ENCODE results near the gene TBC1D2. TPM values are rescaled to one million over a fixed set of nuclear protein-coding genes. Genes with fewer than 3 reads are reported as not detected.

Gene TBC1D2
- total and polyA plus RNA-seq, 5 donors, result 1.6 to 3.5 (median 3.0) TPM

GRCh38 chr9:98187926-98188325 lies 67.5 kb downstream of the TBC1D2 start:
- intact Hi-C loops (cut with DNase I), result no loop called here
- no peak overlapping the region for H3K4me3 ChIP-seq (ENCODE audit: low read length)
- H3K4me1 ChIP-seq (ENCODE audit: control insufficient read depth, insufficient read depth, low read length), result no peaks in the 10 kb centered on the region
- no peaks in the 10 kb centered on the region for H3K9me3 ChIP-seq (ENCODE audit: control insufficient read depth, low read length)
- WGBS, result 91% methylated on average over 5 of the region's 5 CpGs
- H3K27ac ChIP-seq (ENCODE audit: low read length), result no peak overlapping the region
- ATAC-seq (no peak), DNase-seq (no peak)
- H3K27me3 ChIP-seq (ENCODE audit: control insufficient read depth, insufficient read depth), result no peaks in the 10 kb centered on the region

- Histone ChIP-seq H3K4me1 (ENCODE audit: control insufficient read depth, insufficient read depth, low read length) (no peaks in the 10 kb centered on the region), H3K9me3 (ENCODE audit: control insufficient read depth, low read length) (no peaks in the 10 kb centered on the region), H3K4me3 (ENCODE audit: low read length) (no peak overlapping the region), H3K27me3 (ENCODE audit: control insufficient read depth, insufficient read depth) (no peaks in the 10 kb centered on the region), H3K27ac (ENCODE audit: low read length) (no peak overlapping the region)
- DNase-seq (no peak), ATAC-seq (no peak)
- 53% methylated on average over 1 of the region's 1 CpG for WGBS
- intact Hi-C loops (cut with DNase I), result no loop called here
These were observed 69.2 kb downstream of the TBC1D2 start for GRCh38 chr9:98186236-98186635.

- WGBS, result 64% methylated on average over 6 of the region's 6 CpGs
- Histone ChIP-seq H3K4me3 (ENCODE audit: low read length) (no peak overlapping the region), H3K4me1 (ENCODE audit: control insufficient read depth, insufficient read depth, low read length) (no peaks in the 10 kb centered on the region), H3K27me3 (ENCODE audit: control insufficient read depth, insufficient read depth) (no peaks in the 10 kb centered on the region), H3K9me3 (ENCODE audit: control insufficient read depth, low read length) (no peaks in the 10 kb centered on the region), H3K27ac (ENCODE audit: low read length) (no peak overlapping the region)
- no peak for DNase-seq
- intact Hi-C loops (cut with DNase I), result no loop called here
- ATAC-seq, result peak in 1 of 2 donors; percentile 36
These were observed 69.8 kb downstream of the TBC1D2 start for GRCh38 chr9:98185611-98186171.

- Histone ChIP-seq H3K9me3 (ENCODE audit: control insufficient read depth, low read length) (no peaks in the 10 kb centered on the region), H3K27me3 (ENCODE audit: control insufficient read depth, insufficient read depth) (no peaks in the 10 kb centered on the region), H3K4me1 (ENCODE audit: control insufficient read depth, insufficient read depth, low read length) (no peaks in the 10 kb centered on the region), H3K27ac (ENCODE audit: low read length) (no peak overlapping the region), H3K4me3 (ENCODE audit: low read length) (no peak overlapping the region)
- ATAC-seq, result no peak
- no peak for DNase-seq
- intact Hi-C loops (cut with DNase I), result no loop called here
- WGBS, result 80% methylated on average over 6 of the region's 6 CpGs
These were observed 70.4 kb downstream of the TBC1D2 start for GRCh38 chr9:98185021-98185567.

- intact Hi-C loops (cut with DNase I), result no loop called here
- no peak overlapping the region for H3K27ac ChIP-seq (ENCODE audit: low read length)
- DNase-seq (no peak), ATAC-seq (no peak)
- H3K27me3 ChIP-seq (ENCODE audit: control insufficient read depth, insufficient read depth), result no peaks in the 10 kb centered on the region
- 76% methylated on average over 6 of the region's 6 CpGs for WGBS
- H3K4me3 ChIP-seq (ENCODE audit: low read length), result no peak overlapping the region
- no peaks in the 10 kb centered on the region for H3K9me3 ChIP-seq (ENCODE audit: control insufficient read depth, low read length)
- H3K4me1 ChIP-seq (ENCODE audit: control insufficient read depth, insufficient read depth, low read length), result no peaks in the 10 kb centered on the region
These were observed 71.1 kb downstream of the TBC1D2 start for GRCh38 chr9:98184326-98184725.

GRCh38 chr9:98182889-98183599 lies 72.4 kb downstream of the TBC1D2 start:
- DNase-seq (no peak), ATAC-seq (no peak)
- H3K27me3 ChIP-seq (ENCODE audit: control insufficient read depth, insufficient read depth), result no peaks in the 10 kb centered on the region
- H3K27ac ChIP-seq (ENCODE audit: low read length), result no peak overlapping the region
- 87% methylated on average over 9 of the region's 9 CpGs for WGBS
- intact Hi-C loops (cut with DNase I), result no loop called here
- no peak overlapping the region for H3K4me3 ChIP-seq (ENCODE audit: low read length)
- H3K4me1 ChIP-seq (ENCODE audit: control insufficient read depth, insufficient read depth, low read length), result no peaks in the 10 kb centered on the region
- H3K9me3 ChIP-seq (ENCODE audit: control insufficient read depth, low read length), result no peaks in the 10 kb centered on the region

- intact Hi-C loops (cut with DNase I), result no loop called here
- 62% methylated on average over 9 of the region's 9 CpGs for WGBS
- DNase-seq (no peak), ATAC-seq (no peak)
- no peak overlapping the region for H3K4me3 ChIP-seq (ENCODE audit: low read length)
- H3K27me3 ChIP-seq (ENCODE audit: control insufficient read depth, insufficient read depth), result no peaks in the 10 kb centered on the region
- no peak overlapping the region for H3K27ac ChIP-seq (ENCODE audit: low read length)
- H3K4me1 ChIP-seq (ENCODE audit: control insufficient read depth, insufficient read depth, low read length), result no peaks in the 10 kb centered on the region
- no peaks in the 10 kb centered on the region for H3K9me3 ChIP-seq (ENCODE audit: control insufficient read depth, low read length)
These were observed 73.2 kb downstream of the TBC1D2 start for GRCh38 chr9:98182069-98182820.

- intact Hi-C loops (cut with DNase I), result no loop called here
- ATAC-seq, result no peak
- Histone ChIP-seq H3K9me3 (ENCODE audit: control insufficient read depth, low read length) (no peaks in the 10 kb centered on the region), H3K4me3 (ENCODE audit: low read length) (no peak overlapping the region), H3K27me3 (ENCODE audit: control insufficient read depth, insufficient read depth) (no peaks in the 10 kb centered on the region), H3K4me1 (ENCODE audit: control insufficient read depth, insufficient read depth, low read length) (no peaks in the 10 kb centered on the region), H3K27ac (ENCODE audit: low read length) (no peak overlapping the region)
- DNase-seq, result no peak
- WGBS, result 72% methylated on average over 5 of the region's 5 CpGs
These were observed 73.7 kb downstream of the TBC1D2 start for GRCh38 chr9:98181746-98182068.

- DNase-seq (no peak), ATAC-seq (no peak)
- intact Hi-C loops (cut with DNase I), result no loop called here
- Histone ChIP-seq H3K4me3 (ENCODE audit: low read length) (no peak overlapping the region), H3K4me1 (ENCODE audit: control insufficient read depth, insufficient read depth, low read length) (no peaks in the 10 kb centered on the region), H3K27ac (ENCODE audit: low read length) (no peak overlapping the region), H3K9me3 (ENCODE audit: control insufficient read depth, low read length) (no peaks in the 10 kb centered on the region), H3K27me3 (ENCODE audit: control insufficient read depth, insufficient read depth) (no peaks in the 10 kb centered on the region)
- 95% methylated on average over 6 of the region's 6 CpGs for WGBS
These were observed 74.5 kb downstream of the TBC1D2 start for GRCh38 chr9:98180996-98181395.

- no peaks in the 10 kb centered on the region for H3K27me3 ChIP-seq (ENCODE audit: control insufficient read depth, insufficient read depth)
- H3K4me3 ChIP-seq (ENCODE audit: low read length), result no peak overlapping the region
- intact Hi-C loops (cut with DNase I), result no loop called here
- no peaks in the 10 kb centered on the region for H3K4me1 ChIP-seq (ENCODE audit: control insufficient read depth, insufficient read depth, low read length)
- no peak overlapping the region for H3K27ac ChIP-seq (ENCODE audit: low read length)
- WGBS, result 84% methylated on average over 16 of the region's 16 CpGs
- H3K9me3 ChIP-seq (ENCODE audit: control insufficient read depth, low read length), result no peaks in the 10 kb centered on the region
- no peak for DNase-seq
- no peak for ATAC-seq
These were observed 76.3 kb downstream of the TBC1D2 start for GRCh38 chr9:98178874-98179850.

All from right cardiac atrium (tissue), 5 donors.